Testis (tissue), 2 donors: ENCODE data around the gene TMEM11.

Source experiments
- CTCF ChIP-seq, 3 experiments: fragments of 450-650 bp in 2 of 3; fragments of 200-600 bp in 1 of 3; sonication (generic) in 1 of 3; IDR thresholded peaks; one replicate each; pipeline ENCODE4 v1.5.1; 2016 to 2019; ENCODE audit warnings: antibody characterized with exemption in 3 of 3, mild to moderate bottlenecking in 2 of 3, moderate library complexity in 1 of 3
- POLR2A ChIP-seq: fragments of 450-650 bp; IDR thresholded peaks from one replicate; pipeline ENCODE4 v1.6.1; 2017; ENCODE audit warnings: antibody characterized with exemption, mild to moderate bottlenecking, moderate library complexity

DNA sequence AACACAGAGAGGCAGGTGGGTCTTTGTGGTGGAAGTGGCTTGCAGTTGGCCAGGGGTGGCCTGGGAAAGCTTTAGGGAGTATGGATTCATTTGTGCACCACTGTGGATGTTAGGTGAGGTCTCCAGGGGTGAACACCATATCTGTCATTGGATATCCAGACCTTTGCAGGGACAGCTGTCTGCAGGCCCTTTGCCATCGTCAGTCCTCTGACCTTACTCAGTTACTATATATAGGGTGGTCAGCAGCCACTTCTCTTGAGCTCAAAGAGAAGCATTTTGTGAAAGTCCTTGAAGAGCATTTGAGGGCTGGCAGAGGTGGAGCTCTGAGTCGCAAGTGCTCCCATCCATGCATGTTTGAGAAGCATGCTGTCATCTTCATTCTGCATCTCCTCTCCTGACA, 40.4 kb downstream of the TMEM11 start:
- TF ChIP-seq CTCF (IDR thresholded peaks at IDR 0.05) (no peak), POLR2A (no peak)
